ENCODE data around the gene DXO.
"Not testable (repeated sequence)": the region's sequence is repeated elsewhere in the genome, so short reads cannot be mapped to it uniquely, and the experiment has no call there.

Gene DXO

GRCh38 chr6:31971993-31972708 lies at the start of gene DXO:
DXO (minus strand) TSS chr6:31972138; CDS start chr6:31971675, 463 bp downstream.
- peak; percentile 95 to 97 for ATAC-seq

- ATAC-seq = not testable (repeated sequence)
Measured at GRCh38 chr6:32014547-32014946, 42.6 kb upstream of the DXO start, which contains the start of gene C4B. C4B (plus strand) TSS chr6:32014795; CDS start chr6:32014846, 51 bp downstream.

GRCh38 chr6:32013738-32014137 lies 41.8 kb upstream of the DXO start:
- not testable (repeated sequence) for ATAC-seq

GRCh38 chr6:32012941-32013617 lies 41.1 kb upstream of the DXO start:
- ATAC-seq = not testable (repeated sequence)

GRCh38 chr6:32010856-32011530 lies 39.1 kb upstream of the DXO start:
- ATAC-seq = not testable (repeated sequence)

GRCh38 chr6:32009537-32009936 lies 37.6 kb upstream of the DXO start:
- not testable (repeated sequence) for ATAC-seq

- ATAC-seq = not testable (repeated sequence)
Measured at GRCh38 chr6:32008616-32009015, 36.7 kb upstream of the DXO start.

- ATAC-seq = not testable (repeated sequence)
Measured at GRCh38 chr6:32008037-32008436, 36.1 kb upstream of the DXO start.

- peak in 1 of 2 donors; percentile 14 for ATAC-seq
Measured at GRCh38 chr6:32007086-32007485, 35.1 kb upstream of the DXO start.

- ATAC-seq = not testable (repeated sequence)
Measured at GRCh38 chr6:32005991-32006529, 34.1 kb upstream of the DXO start.

- ATAC-seq = not testable (repeated sequence)
Measured at GRCh38 chr6:32005538-32005880, 33.6 kb upstream of the DXO start.

GRCh38 chr6:32004864-32005537 lies 33.1 kb upstream of the DXO start:
- ATAC-seq = peak; percentile 63 to 71

GRCh38 chr6:32004393-32004792 lies 32.5 kb upstream of the DXO start:
- not testable (repeated sequence) for ATAC-seq

- not testable (repeated sequence) for ATAC-seq
Measured at GRCh38 chr6:32003301-32003700, 31.4 kb upstream of the DXO start.

- ATAC-seq = not testable (repeated sequence)
Measured at GRCh38 chr6:32002546-32003268, 30.8 kb upstream of the DXO start.

GRCh38 chr6:31996385-31996784 lies 24.4 kb upstream of the DXO start:
- not testable (repeated sequence) for ATAC-seq

GRCh38 chr6:31994421-31994820 lies 22.5 kb upstream of the DXO start:
- ATAC-seq = not testable (repeated sequence)

GRCh38 chr6:31989363-31989762 lies 17.4 kb upstream of the DXO start:
- ATAC-seq = not testable (repeated sequence)

- not testable (repeated sequence) for ATAC-seq
Measured at GRCh38 chr6:31981744-31982143, 9.8 kb upstream of the DXO start, which contains the start of gene C4A. C4A (plus strand) TSS chr6:31982057; CDS start chr6:31982108, 51 bp downstream.

GRCh38 chr6:31980998-31981397 lies 9.1 kb upstream of the DXO start:
- not testable (repeated sequence) for ATAC-seq

GRCh38 chr6:31980195-31980876 lies 8.4 kb upstream of the DXO start:
- ATAC-seq = not testable (repeated sequence)
